AG08395 (cell line): ENCODE results near the gene CFAP53.

ENCODE experiments used
- DNase-seq: peaks from one replicate; pipeline ENCODE4 v3.0.0; 2012; ENCODE audit warnings: mixed read lengths, low spot score

CFAP53 gene

GRCh38 chr18:50193796-50194630 is 72.3 kb downstream of the CFAP53 start:
- no peak for DNase-seq

- no peak for DNase-seq
Observed at GRCh38 chr18:50192995-50193795, 73.1 kb downstream of the CFAP53 start.

GRCh38 chr18:50190926-50191325 is 75.4 kb downstream of the CFAP53 start:
- DNase-seq: no peak

- no peak for DNase-seq
Observed at GRCh38 chr18:50190236-50190635, 76.1 kb downstream of the CFAP53 start.

GRCh38 chr18:50189160-50189559 is 77.1 kb downstream of the CFAP53 start:
- no peak for DNase-seq

GRCh38 chr18:50188652-50189051 is 77.6 kb downstream of the CFAP53 start:
- DNase-seq: no peak

GRCh38 chr18:50187659-50188058 is 78.6 kb downstream of the CFAP53 start:
- DNase-seq: no peak

GRCh38 chr18:50186385-50186784 is 79.9 kb downstream of the CFAP53 start:
- DNase-seq: no peak

- no peak for DNase-seq
Observed at GRCh38 chr18:50183556-50183955, 82.7 kb downstream of the CFAP53 start.

GRCh38 chr18:50182511-50182910 is 83.8 kb downstream of the CFAP53 start:
- no peak for DNase-seq

- DNase-seq: no peak
Observed at GRCh38 chr18:50181590-50181989, 84.7 kb downstream of the CFAP53 start.

GRCh38 chr18:50179465-50179864 is 86.8 kb downstream of the CFAP53 start:
- no peak for DNase-seq

GRCh38 chr18:50177294-50177992 is 88.9 kb downstream of the CFAP53 start:
- no peak for DNase-seq
